ES-I3 (cell line): ENCODE results near the gene LAPTM5.

Experiments
- H3K36me3 ChIP-seq: 2 replicates; pipeline ENCODE4 v1.6.1; 2013; ENCODE audit warnings: mild to moderate bottlenecking, low read length, control low read depth, moderate library complexity; ENCODE audit not compliant: insufficient read depth
- H3K4me1 ChIP-seq: 2 replicates; pipeline ENCODE4 v1.6.1; 2013; ENCODE audit warnings: mild to moderate bottlenecking, control low read depth, low read length; ENCODE audit not compliant: insufficient read depth
- H3K9ac ChIP-seq: 2 replicates; pipeline ENCODE4 v1.6.1; 2013; ENCODE audit warnings: low read depth, mild to moderate bottlenecking, low read length, moderate library complexity
- H3K9me3 ChIP-seq: 2 replicates; pipeline ENCODE4 v1.6.1; 2013; ENCODE audit warnings: mild to moderate bottlenecking, low read length, moderate library complexity; ENCODE audit not compliant: control insufficient read depth, insufficient read depth

LAPTM5 gene

DNA sequence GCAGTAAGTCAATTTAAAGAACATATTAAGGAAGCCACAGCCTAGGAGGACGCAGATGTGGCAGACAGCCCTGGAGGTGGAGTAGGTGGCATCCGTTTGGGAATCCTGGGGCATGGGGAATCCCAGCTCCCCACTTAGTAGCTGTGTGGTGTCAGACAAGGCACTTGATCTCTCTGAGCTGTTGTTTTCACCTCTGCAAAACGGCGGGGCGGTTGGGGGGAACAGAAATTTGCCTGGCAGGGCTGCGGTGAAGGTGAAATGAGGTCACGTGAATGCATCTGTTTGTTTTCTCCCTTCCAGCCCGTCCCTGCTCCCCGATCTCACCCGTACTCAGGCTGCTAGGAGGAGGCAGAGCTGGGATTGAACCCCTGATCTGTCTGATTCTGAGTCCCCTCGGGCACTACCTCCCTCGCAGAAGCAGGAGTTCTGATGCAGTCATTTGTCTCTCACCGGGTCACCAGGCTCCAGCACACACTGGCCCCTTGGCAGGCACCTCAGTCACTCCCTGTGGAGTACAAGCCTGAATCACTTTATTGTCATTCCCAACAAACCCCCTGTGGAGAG lies 2.2 kb upstream of the LAPTM5 start:
- Histone ChIP-seq H3K9me3 (no peaks in the 10 kb centered on the region), H3K4me1 (peaks cover 20% of the 10 kb centered on the region), H3K36me3 (no peaks in the 10 kb centered on the region), H3K9ac (no peak overlapping the region)

DNA sequence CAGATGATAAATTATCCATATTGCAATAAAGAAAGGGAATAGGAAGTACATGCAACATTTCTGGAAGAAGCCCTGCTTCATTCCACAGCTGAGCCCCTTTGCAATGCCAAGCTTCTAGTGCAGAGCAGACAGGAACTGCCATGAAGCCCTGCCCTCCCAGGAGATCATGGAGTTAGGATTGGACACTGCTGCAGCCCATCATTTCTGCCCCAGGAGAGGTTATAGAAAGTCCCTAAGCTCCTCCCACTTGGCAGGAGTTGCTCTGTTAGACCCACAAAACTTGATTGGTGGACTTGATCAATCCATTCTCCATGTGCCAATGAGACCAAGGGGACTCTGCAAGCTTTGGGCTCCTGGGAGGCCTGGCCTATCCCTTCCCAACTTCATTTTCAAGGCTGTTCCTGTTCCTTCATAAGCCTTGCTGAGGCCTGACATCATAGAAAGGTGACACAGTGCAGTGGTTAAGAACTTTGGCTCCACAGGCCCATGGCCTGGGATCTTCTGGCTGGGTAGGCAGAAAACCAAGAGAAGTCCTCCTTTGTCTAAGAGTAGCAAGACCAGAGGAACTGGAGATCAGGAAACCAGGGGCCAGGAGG lies 1.3 kb upstream of the LAPTM5 start:
- Histone ChIP-seq H3K36me3 (no peaks in the 10 kb centered on the region), H3K4me1 (peaks cover 20% of the 10 kb centered on the region), H3K9me3 (no peaks in the 10 kb centered on the region), H3K9ac (no peak overlapping the region)

DNA sequence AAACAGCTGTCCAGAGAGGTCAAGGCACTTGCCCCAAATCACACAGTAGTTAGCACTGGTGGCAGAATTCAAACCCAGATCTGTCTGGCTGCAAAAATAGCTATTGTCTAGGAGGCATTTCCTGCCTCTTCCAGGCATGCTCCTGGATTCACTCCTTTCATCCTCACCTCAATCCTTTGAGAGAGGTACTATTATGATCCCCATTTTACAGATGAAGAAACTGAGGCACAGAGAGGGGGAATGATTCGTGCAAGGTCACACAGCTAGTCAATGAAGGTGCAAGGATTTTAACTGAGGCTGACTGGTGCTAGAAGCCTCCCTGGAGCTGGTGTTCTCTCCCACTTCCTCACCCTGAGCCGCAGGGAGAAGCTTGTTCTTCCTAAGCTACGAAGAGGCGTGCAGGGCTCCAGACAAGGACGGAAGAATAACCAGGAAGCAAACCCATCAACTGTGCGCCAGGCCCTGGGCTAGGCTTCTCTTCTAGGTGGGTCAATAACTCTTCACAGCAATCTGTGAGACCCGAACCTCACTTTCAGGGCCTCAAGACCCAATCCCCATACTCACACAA lies 631 bp upstream of the LAPTM5 start:
- Histone ChIP-seq H3K9me3 (no peaks in the 10 kb centered on the region), H3K9ac (no peak overlapping the region), H3K36me3 (no peaks in the 10 kb centered on the region), H3K4me1 (peaks cover 20% of the 10 kb centered on the region)

DNA sequence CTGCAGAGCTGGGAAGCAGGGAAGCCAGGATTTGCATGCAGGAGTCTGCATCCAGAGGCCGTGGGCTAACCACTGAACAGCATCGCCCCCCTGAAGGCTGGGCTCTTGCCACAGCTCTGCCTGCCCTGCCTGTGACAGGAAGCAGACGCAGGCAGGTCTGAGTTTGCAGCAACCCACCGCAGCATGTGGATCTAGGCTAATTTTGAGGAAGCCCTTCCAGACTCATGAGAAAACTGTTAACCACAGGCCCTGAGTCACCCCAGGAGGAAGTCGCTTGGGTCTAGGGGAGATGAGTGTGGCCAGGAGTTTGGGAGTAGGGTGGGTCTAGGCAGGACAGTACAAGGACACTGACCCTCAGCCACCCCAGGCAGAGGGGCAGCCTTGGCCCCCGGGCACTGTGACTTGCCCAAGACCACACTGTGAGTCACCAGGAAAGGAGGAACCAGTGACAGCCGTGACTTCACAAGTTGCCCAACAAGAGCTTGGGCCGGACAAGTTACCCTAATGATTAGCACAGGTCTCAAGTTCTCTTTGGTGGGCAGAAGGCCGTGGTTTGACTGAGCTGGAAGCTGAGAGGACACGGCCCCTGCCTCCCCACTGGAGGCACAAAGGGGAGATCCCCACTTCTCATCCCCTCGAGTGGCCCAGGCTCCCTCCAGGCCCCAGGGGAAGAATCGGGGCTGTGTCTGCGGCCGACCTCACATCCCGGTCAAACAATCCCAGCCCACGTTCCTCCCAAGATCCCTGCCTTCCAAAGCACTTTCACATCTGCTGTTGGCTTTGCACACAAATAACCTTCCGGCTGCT lies 826 bp downstream of the LAPTM5 start:
- no peaks in the 10 kb centered on the region for H3K36me3 ChIP-seq
- H3K9ac ChIP-seq = no peak overlapping the region
- H3K4me1 ChIP-seq = peaks cover 11% of the 10 kb centered on the region
- H3K9me3 ChIP-seq = no peaks in the 10 kb centered on the region

DNA sequence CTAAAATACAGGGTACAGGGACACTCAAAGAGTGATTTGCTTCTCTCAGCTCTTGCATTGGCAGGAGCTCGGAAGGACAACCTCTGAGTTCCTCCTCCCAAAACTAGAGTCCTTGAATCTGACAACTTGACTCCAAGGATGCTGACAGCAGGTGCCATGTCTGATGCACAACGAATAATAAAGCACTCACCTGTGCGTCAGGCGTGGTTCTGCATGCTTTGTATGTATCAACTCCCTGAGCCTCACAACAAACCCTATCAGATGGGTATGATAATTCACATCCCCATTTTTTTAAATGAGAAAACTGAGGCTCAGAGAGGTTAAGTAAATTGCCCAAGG lies 1.4 kb downstream of the LAPTM5 start:
- Histone ChIP-seq H3K36me3 (no peaks in the 10 kb centered on the region), H3K4me1 (peaks cover 5% of the 10 kb centered on the region; the same call in 1 of the 2 replicates), H3K9me3 (no peaks in the 10 kb centered on the region), H3K9ac (no peak overlapping the region)

DNA sequence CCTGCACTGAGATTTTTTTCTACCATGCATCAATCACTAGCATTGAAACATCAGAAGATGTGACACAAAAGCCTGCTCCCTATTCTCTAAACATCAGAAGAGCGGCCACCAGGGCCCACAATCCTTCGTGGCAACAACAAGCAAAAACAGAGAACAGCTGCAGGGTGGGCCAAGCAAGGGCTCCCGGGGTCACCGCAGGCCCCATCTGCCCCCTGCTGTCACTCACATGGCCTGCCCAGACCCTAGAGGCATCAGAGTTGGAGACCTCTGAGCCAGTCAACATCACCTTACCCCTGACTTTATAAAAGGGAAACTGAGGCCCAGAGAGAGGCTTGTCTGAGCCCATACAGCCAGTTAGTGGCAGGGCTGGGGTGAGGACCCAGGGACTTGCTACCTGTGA lies 1.8 kb downstream of the LAPTM5 start:
- Histone ChIP-seq H3K9me3 (no peaks in the 10 kb centered on the region), H3K9ac (no peak overlapping the region), H3K36me3 (no peaks in the 10 kb centered on the region), H3K4me1 (peaks cover 1% of the 10 kb centered on the region; the same call in 1 of the 2 replicates)

DNA sequence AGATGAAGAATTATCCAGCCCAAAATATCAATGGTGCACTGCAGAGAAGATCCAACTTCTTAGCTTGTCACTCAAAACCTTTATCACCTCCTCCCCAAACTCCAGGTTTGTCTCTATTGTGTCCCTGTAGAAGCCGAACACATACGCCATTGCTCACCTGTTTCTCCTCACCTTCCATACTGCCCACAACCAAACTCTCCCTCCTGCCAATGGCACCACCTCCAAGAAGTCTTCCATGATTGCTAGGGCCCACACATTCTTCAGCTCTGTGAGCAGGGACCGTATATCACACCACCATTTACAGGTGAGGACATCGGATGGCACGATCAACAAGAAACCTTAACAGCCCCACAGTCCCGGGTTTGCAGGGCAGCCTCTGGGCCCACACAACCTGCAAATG lies 2.2 kb downstream of the LAPTM5 start:
- Histone ChIP-seq H3K9me3 (no peaks in the 10 kb centered on the region), H3K9ac (no peak overlapping the region), H3K36me3 (no peaks in the 10 kb centered on the region), H3K4me1 (no peaks in the 10 kb centered on the region; the same call in 1 of the 2 replicates)

DNA sequence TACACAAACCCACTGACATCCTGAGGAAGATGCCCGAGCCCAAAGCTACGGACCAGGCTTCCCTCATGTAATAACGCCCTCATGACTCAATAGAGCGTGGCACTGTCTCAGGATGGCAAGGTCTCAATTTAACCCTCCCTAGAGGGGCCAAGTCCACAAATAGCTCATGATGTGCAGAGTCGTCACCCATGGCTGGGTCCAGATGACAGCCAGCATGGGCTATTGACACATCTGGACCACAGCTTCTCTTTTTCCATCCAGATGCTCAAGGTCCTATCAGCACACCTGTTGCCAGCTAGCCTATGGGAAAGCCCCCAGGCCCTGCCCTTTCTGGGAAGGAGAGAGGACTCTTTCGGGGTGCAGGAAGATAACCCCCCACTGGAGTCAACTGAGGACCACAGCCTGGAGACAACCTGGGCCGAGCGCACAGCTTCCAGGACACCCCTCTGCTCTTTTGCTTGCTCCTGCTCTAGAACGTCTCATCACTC lies 2.8 kb downstream of the LAPTM5 start:
- Histone ChIP-seq H3K4me1 (no peaks in the 10 kb centered on the region; the same call in 1 of the 2 replicates), H3K9ac (no peak overlapping the region)

DNA sequence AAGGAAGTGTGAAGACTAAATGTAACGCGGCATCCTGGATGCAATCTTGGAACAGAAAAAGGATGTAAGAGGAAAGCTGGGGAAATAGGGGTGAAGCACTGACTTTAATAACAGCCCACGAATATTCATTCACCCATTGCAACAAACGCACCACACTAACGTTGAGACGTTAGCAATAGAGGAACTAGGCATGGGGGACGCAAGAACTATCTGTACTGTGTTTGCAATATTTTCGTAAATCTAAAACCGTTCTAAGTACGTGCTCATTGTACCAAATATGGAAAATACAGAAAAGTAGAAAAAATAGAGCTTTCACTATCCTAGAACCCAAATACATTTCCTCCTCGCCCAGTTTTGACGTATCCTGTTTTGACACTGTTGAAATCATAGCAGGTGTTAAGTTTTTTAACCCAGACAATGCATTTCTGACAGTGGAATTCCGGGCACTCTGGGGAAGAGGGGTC lies 3.9 kb downstream of the LAPTM5 start:
- Histone ChIP-seq H3K9me3 (no peaks in the 10 kb centered on the region), H3K4me1 (no peaks in the 10 kb centered on the region; the same call in 1 of the 2 replicates), H3K9ac (no peak overlapping the region), H3K36me3 (no peaks in the 10 kb centered on the region)

More for the DNA sequence above, 2.8 kb downstream of the LAPTM5 start:
- Histone ChIP-seq H3K36me3 (no peaks in the 10 kb centered on the region), H3K9me3 (no peaks in the 10 kb centered on the region)

DNA sequence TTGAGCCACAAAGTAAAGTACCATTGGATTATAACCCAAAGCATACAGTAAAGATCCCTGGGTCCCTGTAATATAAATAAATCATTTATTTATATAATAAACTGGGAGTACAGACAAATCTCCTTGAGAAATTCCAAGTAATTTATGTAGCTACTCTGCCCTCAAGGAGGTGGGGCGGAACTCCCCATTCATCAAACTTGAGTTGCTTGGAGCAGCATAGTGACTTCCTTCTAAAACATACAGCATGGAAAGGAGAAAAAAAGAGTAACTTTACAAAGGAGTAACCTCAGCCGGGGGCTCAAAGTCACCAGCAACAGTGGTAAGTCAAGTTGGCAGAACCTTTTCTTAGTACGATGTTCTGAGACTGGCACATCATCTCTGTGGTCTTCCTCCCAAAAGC lies 4.5 kb downstream of the LAPTM5 start:
- H3K9me3 ChIP-seq = no peaks in the 10 kb centered on the region
- no peak overlapping the region for H3K9ac ChIP-seq
- H3K36me3 ChIP-seq = no peaks in the 10 kb centered on the region
- peaks cover 4% of the 10 kb centered on the region; the same call in 1 of the 2 replicates for H3K4me1 ChIP-seq

DNA sequence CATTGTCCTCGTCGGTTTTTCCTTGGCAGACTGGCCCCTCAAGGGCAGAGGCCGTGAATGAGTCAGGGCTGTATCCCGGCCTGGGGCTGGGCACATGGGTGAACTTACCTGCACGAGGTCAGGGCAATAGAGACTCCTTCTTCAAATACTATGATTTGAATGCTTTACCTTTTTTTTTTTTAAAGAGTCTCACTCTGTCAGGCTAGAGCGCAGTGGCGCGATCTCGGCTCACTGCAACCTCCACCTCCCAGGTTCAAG lies 5.0 kb downstream of the LAPTM5 start:
- Histone ChIP-seq H3K4me1 (peaks cover 9% of the 10 kb centered on the region; the same call in 1 of the 2 replicates), H3K36me3 (no peaks in the 10 kb centered on the region), H3K9me3 (no peaks in the 10 kb centered on the region), H3K9ac (no peak overlapping the region)

DNA sequence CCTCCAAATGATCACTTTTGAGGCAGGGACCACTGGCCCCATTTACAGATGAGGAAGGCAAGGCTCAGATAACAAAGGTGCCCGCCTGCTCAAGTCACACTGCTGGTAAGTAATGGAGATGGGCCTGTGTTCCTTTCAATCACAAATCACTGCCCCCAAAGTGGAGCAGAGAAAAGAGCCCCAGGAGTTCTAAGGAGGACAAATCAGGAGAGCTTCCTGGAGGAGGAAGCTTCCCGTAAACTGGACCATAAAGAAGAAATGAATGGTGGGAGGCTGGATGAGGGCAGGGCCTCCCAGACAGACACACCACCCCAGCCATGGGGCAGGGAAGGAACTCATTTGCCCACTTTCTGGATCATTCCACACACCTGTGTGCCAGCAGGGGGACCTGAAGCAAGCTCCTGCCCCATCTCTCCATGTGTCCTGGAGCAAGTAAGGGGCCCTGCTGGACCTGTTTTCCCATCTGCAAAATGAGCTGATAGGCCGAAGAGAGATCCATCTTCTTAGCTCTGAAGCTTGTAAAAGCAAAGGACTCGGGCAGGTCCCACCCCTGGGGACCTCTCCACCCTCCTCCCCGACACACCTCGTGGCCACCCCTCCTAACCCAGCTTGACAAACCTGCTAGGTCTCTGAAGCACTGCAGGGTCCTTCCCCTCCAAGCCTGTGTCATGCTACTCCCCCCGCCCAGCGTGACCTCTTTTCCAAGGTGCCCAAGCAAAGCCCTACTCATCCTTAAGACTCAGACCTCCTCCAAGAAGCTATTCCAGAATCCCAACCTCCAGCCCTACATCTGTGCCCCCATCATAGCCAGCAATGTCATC lies 5.5 kb downstream of the LAPTM5 start:
- Histone ChIP-seq H3K4me1 (peaks cover 13% of the 10 kb centered on the region; the same call in 1 of the 2 replicates), H3K9ac (no peak overlapping the region), H3K9me3 (no peaks in the 10 kb centered on the region), H3K36me3 (no peaks in the 10 kb centered on the region)

DNA sequence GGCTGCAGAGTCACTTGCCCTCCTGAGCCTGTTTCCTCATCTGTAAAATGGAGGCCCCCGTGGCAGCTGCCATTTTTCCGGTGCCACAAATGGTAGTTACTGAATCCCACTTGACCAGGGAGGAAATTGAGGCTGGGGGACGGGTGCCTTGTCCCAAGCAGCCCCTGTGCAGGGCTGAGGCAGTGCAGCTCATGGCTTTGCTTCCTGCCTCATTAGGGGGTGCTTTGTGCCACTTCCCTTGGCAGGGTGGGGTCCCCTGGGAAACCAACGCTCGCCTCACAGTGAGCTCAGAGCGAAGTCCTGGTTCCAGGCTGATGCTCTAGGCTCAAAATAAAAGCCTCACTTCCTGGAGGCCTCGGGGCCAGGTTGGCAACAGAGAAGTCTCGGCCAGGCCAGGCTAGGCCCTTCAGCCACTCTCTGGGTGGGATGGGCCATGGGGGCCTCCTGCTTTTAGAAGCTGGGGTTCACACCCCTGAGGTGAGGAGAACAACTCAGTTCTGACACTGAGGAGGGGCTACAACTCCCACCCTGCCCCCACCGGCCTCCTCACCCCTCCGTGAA lies 6.8 kb downstream of the LAPTM5 start:
- H3K9ac ChIP-seq = no peak overlapping the region
- peaks cover 15% of the 10 kb centered on the region; the same call in 1 of the 2 replicates for H3K4me1 ChIP-seq
- H3K36me3 ChIP-seq = no peaks in the 10 kb centered on the region
- H3K9me3 ChIP-seq = no peaks in the 10 kb centered on the region
